Kidney epithelial cell (primary cell): ENCODE results near the gene RPH3AL. TPM values are rescaled to one million over a fixed set of nuclear protein-coding genes. Genes with fewer than 3 reads are reported as not detected.

Experiments used
- DNase-seq: peaks from one replicate; pipeline ENCODE4 v3.0.0-alpha.2; 2010; ENCODE audit warnings: low read depth
- H3K27me3 ChIP-seq: 2 replicates; pipeline ENCODE4 v1.6.0; 2011; ENCODE audit warnings: low read length; ENCODE audit not compliant: control insufficient read depth, insufficient read depth
- H3K36me3 ChIP-seq: 2 replicates; pipeline ENCODE4 v1.5.1; 2011; ENCODE audit warnings: low read length; ENCODE audit not compliant: control insufficient read depth, insufficient read depth
- H3K4me3 ChIP-seq: 2 replicates; pipeline ENCODE4 v1.5.1; 2011; ENCODE audit warnings: low read depth, mild to moderate bottlenecking, control low read depth, low read length
- CTCF ChIP-seq: IDR thresholded peaks from 2 replicates; pipeline ENCODE4 v1.5.1; 2011; ENCODE audit warnings: mild to moderate bottlenecking, moderate library complexity, low read length, control low read depth, inconsistent platforms; ENCODE audit not compliant: insufficient read depth, poor library complexity, severe bottlenecking
- total RNA-seq: library from RNA; depleted of rRNA; stranded (reverse); fragments of >200 nt; gene quantifications from 2 replicates; pipeline ENCODE4 v1.2.3, GENCODE V29; 2015

RPH3AL gene
- total RNA-seq, 1 donor from 2014 or later, result 15.1 TPM

GRCh38 chr17:307741-308507 is 44.7 kb downstream of the RPH3AL start:
- H3K36me3 ChIP-seq, result no peaks in the 10 kb centered on the region
- no peaks in the 10 kb centered on the region for H3K27me3 ChIP-seq
- no peak for DNase-seq
- H3K4me3 ChIP-seq, result no peak overlapping the region
- TF ChIP-seq CTCF, result no peak

- Histone ChIP-seq H3K27me3 (no peaks in the 10 kb centered on the region), H3K4me3 (no peak overlapping the region), H3K36me3 (no peaks in the 10 kb centered on the region)
- TF ChIP-seq CTCF, result no peak
- DNase-seq, result no peak
Observed at GRCh38 chr17:307295-307691, 45.3 kb downstream of the RPH3AL start.

- no peak for TF ChIP-seq CTCF
Observed at GRCh38 chr17:306536-307294, 45.9 kb downstream of the RPH3AL start.

GRCh38 chr17:306116-306515 is 46.5 kb downstream of the RPH3AL start:
- DNase-seq, result no peak
- Histone ChIP-seq H3K4me3 (no peak overlapping the region), H3K27me3 (no peaks in the 10 kb centered on the region), H3K36me3 (no peaks in the 10 kb centered on the region)
- no peak for TF ChIP-seq CTCF

More at GRCh38 chr17:306536-307294, 45.9 kb downstream of the RPH3AL start:
- Histone ChIP-seq H3K4me3 (no peak overlapping the region), H3K36me3 (no peaks in the 10 kb centered on the region), H3K27me3 (no peaks in the 10 kb centered on the region)
- no peak for DNase-seq

GRCh38 chr17:305090-305976 is 47.3 kb downstream of the RPH3AL start:
- peak; percentile 31 for DNase-seq
- no peak overlapping the region for H3K4me3 ChIP-seq

More at GRCh38 chr17:305090-305976, 47.3 kb downstream of the RPH3AL start:
- no peak for TF ChIP-seq CTCF
- Histone ChIP-seq H3K27me3 (no peaks in the 10 kb centered on the region), H3K36me3 (no peaks in the 10 kb centered on the region)
